HG03025 (cell line): ENCODE measurements around the gene SLC22A23.
"Not testable (repeated sequence)": the region's sequence is repeated elsewhere in the genome, so short reads cannot be mapped to it uniquely, and the experiment has no call there.

Experiments
- ATAC-seq: cut with Tn5 transposase; IDR thresholded peaks from one replicate; pipeline ENCODE4 v1.9.1; 2021; ENCODE audit warnings: mild to moderate bottlenecking, moderate library complexity; ENCODE audit not compliant: unreplicated experiment, low FRiP score

Gene SLC22A23

DNA sequence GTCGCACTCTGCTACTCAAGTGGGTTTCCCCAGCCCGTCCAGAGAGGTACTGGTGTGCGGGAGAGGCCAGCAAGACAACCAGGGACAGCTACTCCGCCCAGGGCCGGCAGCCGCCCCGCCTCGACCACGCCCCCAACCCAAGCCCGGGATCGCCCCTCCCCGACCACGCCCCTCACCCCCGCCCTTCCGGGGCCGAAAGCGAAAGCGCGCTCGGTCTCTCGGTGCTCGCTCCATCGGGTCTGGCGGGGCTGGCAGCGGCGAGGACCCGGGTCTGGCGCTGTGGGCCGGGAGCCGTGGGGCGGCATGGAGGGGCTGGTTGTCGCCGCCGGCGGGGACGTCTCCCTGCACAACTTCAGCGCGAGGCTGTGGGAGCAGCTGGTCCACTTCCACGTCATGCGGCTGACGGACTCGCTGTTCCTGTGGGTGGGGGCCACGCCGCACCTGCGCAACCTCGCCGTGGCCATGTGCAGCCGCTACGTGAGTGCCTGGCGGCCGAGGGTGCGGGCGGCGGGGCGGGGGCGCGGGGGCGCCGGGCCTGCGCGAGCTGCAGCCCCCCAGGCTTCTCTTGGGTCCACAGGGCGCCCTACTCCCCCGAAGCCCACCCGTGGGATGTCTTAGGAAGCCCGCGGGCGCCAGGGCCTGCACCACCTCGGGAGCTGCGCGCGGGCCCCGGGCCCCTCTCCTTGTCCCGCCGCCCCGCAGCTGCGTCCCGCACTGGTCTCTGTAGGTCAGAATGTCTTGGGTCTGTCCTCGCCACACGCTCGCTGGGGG, 197.9 kb downstream of the SLC22A23 start, which contains the start of gene PSMG4:
Gene PSMG4 (plus strand): TSS at position 228 of the 771 bp plus-strand sequence. CDS start 76 bp downstream, at position 304.
- peak; percentile 65 for ATAC-seq

- ATAC-seq: no peak
Measured at GRCh38 chr6:3258201-3258600, 198.6 kb downstream of the SLC22A23 start.

GRCh38 chr6:3253597-3253961, 203.3 kb downstream of the SLC22A23 start:
- no peak for ATAC-seq

GRCh38 chr6:3252861-3253596, 203.8 kb downstream of the SLC22A23 start:
- no peak for ATAC-seq

GRCh38 chr6:3252369-3252768, 204.5 kb downstream of the SLC22A23 start:
- ATAC-seq: no peak

DNA sequence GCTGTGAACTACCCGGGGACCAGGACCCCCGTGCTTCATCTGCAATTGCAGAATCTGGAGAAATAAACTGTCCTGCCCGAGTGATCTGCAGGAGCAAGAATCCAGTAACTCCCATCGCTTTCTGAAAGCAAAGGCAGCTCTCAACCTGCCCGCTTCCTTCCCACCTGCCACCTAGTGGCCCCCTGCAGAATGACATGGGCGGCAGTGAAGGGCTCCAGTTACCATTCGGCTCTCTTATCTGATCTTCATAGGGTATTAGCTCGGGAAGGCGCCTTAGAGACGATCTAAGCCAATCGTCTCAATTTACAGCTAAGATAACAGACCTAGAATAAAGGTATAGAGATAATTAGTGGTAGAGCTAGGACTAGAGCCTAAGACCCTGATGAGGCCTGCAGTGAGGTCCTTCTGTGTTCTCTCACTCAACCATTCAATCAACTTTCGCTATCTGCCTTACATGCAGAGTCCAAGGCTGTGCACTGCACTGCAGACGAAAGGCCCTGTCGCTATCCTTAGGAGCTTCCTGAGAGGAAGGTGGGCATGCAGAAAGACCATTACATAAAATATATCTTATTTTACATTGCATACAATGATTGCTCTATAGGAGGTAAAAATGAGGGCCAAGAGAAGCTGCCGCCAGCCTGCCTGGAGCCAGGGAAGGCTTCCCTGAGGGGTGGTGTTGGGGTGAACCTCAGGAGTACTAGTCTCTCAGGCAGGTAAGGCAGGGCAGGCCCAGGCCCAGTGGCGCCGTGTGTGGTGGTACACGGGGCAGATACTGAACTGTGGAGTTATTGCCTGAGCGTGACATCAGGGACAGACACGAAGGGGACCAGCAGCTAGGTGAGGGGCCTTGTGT, 205.2 kb downstream of the SLC22A23 start:
- ATAC-seq: no peak

- no peak for ATAC-seq
Measured at GRCh38 chr6:3250231-3250675, 206.6 kb downstream of the SLC22A23 start.

- ATAC-seq: no peak
Measured at GRCh38 chr6:3249821-3250220, 207.0 kb downstream of the SLC22A23 start.

DNA sequence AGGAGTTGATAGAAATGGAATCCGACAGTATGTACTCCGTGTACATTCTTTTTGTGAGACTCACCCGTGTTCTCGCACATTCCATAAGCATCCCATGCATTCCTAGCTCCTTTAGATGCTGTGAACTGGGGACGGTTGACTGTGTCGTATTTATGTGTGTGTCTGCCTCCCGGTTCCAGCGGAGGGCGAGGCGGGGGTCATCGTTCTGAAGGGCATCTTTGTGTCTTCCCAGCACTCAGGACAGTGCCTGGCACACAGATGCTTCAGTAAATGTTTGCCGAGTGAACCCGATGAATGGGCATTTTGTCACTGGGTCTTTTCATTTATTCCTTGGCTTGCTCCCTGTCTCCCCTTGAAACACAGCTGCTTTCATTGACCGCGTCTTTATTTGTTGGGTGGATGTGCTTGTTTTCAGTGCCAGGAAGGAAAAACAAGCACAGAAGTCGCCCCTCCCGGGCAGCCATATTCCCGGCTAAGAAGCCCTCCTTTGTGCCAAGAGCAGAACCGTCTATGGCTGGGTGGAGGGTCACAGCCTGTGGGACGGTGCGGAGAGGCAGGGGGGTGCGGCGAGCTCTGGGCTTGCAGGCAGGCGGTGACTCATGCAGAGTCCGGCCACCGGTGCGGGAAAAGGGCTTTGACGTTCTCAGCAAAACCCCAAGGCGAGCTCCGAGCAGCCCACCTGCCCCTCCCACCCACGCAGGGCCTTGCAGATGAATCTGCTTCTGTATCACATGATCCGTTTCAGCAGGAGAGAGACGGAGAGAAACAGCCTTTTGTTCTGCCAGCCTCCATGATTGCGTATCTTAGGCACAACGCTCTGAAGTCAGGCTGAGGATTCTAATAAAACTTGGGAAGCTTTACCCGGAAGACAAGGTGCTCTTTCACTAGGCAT, 209.3 kb downstream of the SLC22A23 start:
- no peak for ATAC-seq

GRCh38 chr6:3245216-3245615, 211.6 kb downstream of the SLC22A23 start:
- ATAC-seq: no peak

GRCh38 chr6:3244832-3245161, 212.1 kb downstream of the SLC22A23 start:
- not testable (repeated sequence) for ATAC-seq

GRCh38 chr6:3244003-3244831, 212.6 kb downstream of the SLC22A23 start:
- no peak for ATAC-seq

DNA sequence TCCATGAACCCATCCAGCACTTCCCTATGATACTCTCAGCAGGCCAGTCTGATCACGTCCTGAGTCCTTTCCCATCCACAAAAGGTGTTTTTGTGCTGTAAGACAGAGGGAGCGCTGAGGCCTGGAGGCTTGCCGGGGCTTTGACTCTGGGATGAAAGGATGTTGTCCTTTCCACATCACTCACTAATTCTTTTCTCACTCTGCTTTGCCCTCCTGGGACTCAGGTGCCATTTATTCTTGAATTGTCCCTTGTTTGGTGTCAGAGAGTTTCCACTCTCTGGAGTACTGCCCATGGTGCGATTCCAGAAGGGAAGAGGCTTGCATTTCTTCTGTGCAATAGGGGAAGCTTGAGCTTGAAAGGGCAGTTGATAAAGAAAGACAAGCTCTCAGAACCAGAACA, 214.1 kb downstream of the SLC22A23 start:
- ATAC-seq: no peak

DNA sequence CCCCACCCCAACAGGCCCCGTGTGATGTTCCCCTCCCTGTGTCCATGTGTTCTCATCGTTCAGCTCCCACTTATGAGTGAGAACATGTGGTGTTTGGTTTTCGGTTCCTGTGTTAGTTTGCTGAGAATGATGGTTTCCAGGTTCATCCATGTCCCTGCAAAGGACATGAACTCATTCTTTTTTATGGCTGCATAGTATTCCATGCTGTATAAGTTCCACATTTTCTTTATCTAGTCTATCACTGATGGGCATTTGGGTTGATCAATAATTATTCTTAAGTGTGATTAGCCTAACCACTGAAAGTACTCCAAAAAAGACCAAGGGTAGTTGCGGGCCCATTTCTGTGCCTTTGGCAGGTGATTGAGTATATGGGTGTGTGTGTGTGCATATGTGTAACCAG, 215.1 kb downstream of the SLC22A23 start:
- not testable (repeated sequence) for ATAC-seq

- ATAC-seq: no peak
Measured at GRCh38 chr6:3240595-3240994, 216.3 kb downstream of the SLC22A23 start.

GRCh38 chr6:3239110-3239830, 217.6 kb downstream of the SLC22A23 start:
- no peak for ATAC-seq

DNA sequence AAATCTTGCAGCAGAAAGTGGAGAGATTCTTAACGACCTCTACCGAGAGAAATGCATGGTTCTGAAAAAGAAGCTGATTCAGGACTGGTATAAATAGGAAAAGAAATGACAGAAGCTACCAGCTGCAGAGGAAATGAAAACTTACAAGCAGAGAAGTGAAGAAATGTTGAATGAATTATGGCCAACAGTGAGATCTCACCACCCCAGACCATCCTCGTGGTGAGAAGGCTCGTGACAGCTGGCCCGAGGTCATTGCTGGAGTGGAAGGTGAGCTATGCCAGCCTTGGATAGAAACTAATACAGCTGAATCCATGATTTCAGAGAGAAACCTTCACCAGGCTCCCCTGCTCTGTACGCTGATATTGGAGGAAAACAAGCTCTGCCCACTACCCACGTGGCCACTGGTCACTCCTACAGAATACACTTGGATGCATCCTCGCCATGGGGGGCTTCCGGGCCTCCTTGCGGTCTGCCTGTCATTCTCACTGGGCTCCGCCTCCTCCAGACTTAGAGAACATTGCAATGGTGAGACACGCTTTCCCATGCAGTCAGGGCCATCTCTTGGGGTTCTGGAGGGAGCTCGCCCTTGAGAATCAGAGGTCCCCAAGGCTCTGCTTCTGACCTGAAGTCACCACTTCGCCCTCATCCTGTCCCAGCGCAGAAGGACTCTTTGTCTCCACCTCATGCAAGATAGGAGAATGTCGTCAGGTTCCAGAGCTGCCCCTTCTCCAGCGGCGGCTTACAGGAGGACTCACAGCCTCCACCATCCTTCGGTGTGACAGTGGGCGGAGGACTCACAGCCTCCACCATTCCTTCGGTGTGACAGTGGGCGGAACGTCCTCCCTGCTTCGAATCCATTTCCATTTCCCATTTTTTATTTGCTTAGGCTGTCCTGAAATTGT, 218.8 kb downstream of the SLC22A23 start:
- no peak for ATAC-seq
